ENCODE data around the gene GATA6. TPM values are rescaled to one million over a fixed set of nuclear protein-coding genes. Genes with fewer than 3 reads are reported as not detected.

GATA6 gene
- total RNA-seq: 10 to 100 TPM; 52.7 to 61.3 TPM

- H3K36me3 ChIP-seq: no peaks in the 10 kb centered on the region
- intact Hi-C loops (cut with DNase I): loop anchor here (5.0 to 10.0 kb wide), 3 partner anchors 64 to 172 kb away; no protein-coding TSS in a partner anchor
- H3K9me3 ChIP-seq: no peaks in the 10 kb centered on the region
- H3K4me1 ChIP-seq: no peaks in the 10 kb centered on the region
- H3K27ac ChIP-seq: peak within 1 kb of the TSS; percentile 92
- peak within 1 kb of the TSS; percentile 82 for H3K4me3 ChIP-seq
- peak; percentile 6 for TF ChIP-seq CTCF (IDR thresholded peaks at IDR 0.05)
- H3K9ac ChIP-seq (ENCODE audit: low read depth in 2 of 2, low read length in 2 of 2): peak within 1 kb of the TSS; percentile 94 to 97
- DNase-seq: peak; percentile 94
- peaks cover 28% of the 10 kb centered on the region for H3K27me3 ChIP-seq
Observed at GRCh38 chr18:22169011-22169888, at the start of gene GATA6. Gene GATA6, plus strand, starts transcription at chr18:22169589. Its CDS starts 1,556 bp downstream, at chr18:22171145.

DNA sequence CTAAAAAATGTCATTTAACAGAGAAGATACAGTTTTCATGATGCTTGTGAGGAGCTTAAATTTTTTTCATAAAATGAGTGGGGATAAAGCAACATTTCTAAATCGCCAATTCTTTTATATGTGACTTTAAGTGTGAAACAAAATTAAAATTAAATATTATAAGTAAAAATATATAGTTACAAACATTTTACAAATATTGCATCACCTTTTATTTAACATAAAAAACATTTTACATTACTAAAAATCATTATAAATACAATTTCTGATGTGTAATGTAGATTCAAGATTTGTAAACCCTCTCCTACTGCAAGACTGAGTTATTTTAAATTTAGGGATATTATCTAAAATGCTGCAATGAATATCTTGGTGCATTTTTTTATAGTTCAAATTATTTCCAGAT is 44.4 kb upstream of the GATA6 start:
- Histone ChIP-seq H3K9me3 (no peaks in the 10 kb centered on the region), H3K4me3 (no peak overlapping the region), H3K4me1 (no peaks in the 10 kb centered on the region), H3K36me3 (no peaks in the 10 kb centered on the region), H3K27ac (no peak overlapping the region), H3K27me3 (no peaks in the 10 kb centered on the region), H3K9ac (ENCODE audit: low read depth in 2 of 2, low read length in 2 of 2) (no peak overlapping the region)
- TF ChIP-seq CTCF (IDR thresholded peaks at IDR 0.05): no peak
- DNase-seq: no peak
- intact Hi-C loops (cut with DNase I): no loop called here

GRCh38 chr18:22128954-22129353 is 40.4 kb upstream of the GATA6 start:
- Histone ChIP-seq H3K27ac (no peak overlapping the region), H3K36me3 (no peaks in the 10 kb centered on the region), H3K9me3 (no peaks in the 10 kb centered on the region), H3K4me3 (no peak overlapping the region), H3K4me1 (no peaks in the 10 kb centered on the region), H3K9ac (ENCODE audit: low read depth in 2 of 2, low read length in 2 of 2) (no peak overlapping the region), H3K27me3 (no peaks in the 10 kb centered on the region)
- DNase-seq: no peak
- intact Hi-C loops (cut with DNase I): no loop called here
- TF ChIP-seq CTCF (IDR thresholded peaks at IDR 0.05): no peak

GRCh38 chr18:22129778-22130177 is 39.6 kb upstream of the GATA6 start:
- no peak overlapping the region for H3K9ac ChIP-seq (ENCODE audit: low read depth in 2 of 2, low read length in 2 of 2)
- H3K4me3 ChIP-seq: no peak overlapping the region
- no peaks in the 10 kb centered on the region for H3K27me3 ChIP-seq
- no peak overlapping the region for H3K27ac ChIP-seq
- intact Hi-C loops (cut with DNase I): no loop called here
- no peaks in the 10 kb centered on the region for H3K36me3 ChIP-seq
- DNase-seq: no peak
- no peaks in the 10 kb centered on the region for H3K4me1 ChIP-seq
- TF ChIP-seq CTCF (IDR thresholded peaks at IDR 0.05): no peak
- no peaks in the 10 kb centered on the region for H3K9me3 ChIP-seq

GRCh38 chr18:22132258-22132657 is 37.1 kb upstream of the GATA6 start:
- Histone ChIP-seq H3K36me3 (no peaks in the 10 kb centered on the region), H3K4me3 (no peak overlapping the region), H3K27me3 (no peaks in the 10 kb centered on the region), H3K9ac (ENCODE audit: low read depth in 2 of 2, low read length in 2 of 2) (no peak overlapping the region), H3K27ac (no peak overlapping the region), H3K9me3 (no peaks in the 10 kb centered on the region), H3K4me1 (no peaks in the 10 kb centered on the region)
- DNase-seq: no peak
- TF ChIP-seq CTCF (IDR thresholded peaks at IDR 0.05): no peak
- intact Hi-C loops (cut with DNase I): no loop called here

Measured in colonic mucosa (tissue), 4 donors.